DND-41 (cell line): ENCODE results near the gene DEAF1.

ENCODE experiments used
- ATAC-seq: fragments of 200-7000 bp; cut with Tn5 transposase; 3 replicates; pipeline ENCODE4 v1.9.1; 2021; ENCODE audit warnings: low read depth; ENCODE audit not compliant: insufficient read depth
- DNase-seq: peaks from one replicate; pipeline ENCODE4 v3.0.0-alpha.2; 2020
- H2AFZ ChIP-seq: 2 replicates; pipeline ENCODE4 v1.6.0; 2012; ENCODE audit warnings: low read depth, low read length
- H3K27ac ChIP-seq: 2 replicates; pipeline ENCODE4 v1.5.1; 2012; ENCODE audit warnings: low read length, inconsistent platforms
- H3K27me3 ChIP-seq: fragments of 200-600 bp; sonication (generic); 2 replicates; pipeline ENCODE4 v1.6.0; 2012; ENCODE audit warnings: low read length, mild to moderate bottlenecking, inconsistent platforms; ENCODE audit not compliant: insufficient read depth, poor library complexity
- H3K36me3 ChIP-seq: 2 replicates; pipeline ENCODE4 v1.5.1; 2012; ENCODE audit warnings: low read length, inconsistent platforms; ENCODE audit not compliant: insufficient read depth
- H3K4me1 ChIP-seq: 2 replicates; pipeline ENCODE4 v1.5.1; 2012; ENCODE audit warnings: mild to moderate bottlenecking, low read length; ENCODE audit not compliant: insufficient read depth
- H3K4me2 ChIP-seq: 2 replicates; pipeline ENCODE4 v1.6.0; 2012; ENCODE audit warnings: mild to moderate bottlenecking, moderate library complexity, low read length, inconsistent platforms; ENCODE audit not compliant: insufficient read depth
- H3K4me3 ChIP-seq, 2 experiments: fragments of 200-600 bp in 1 of 2; shearing (Covaris generic) in 1 of 2; 2 replicates each; pipeline ENCODE4 v1.5.1; 2012 to 2016; ENCODE audit warnings: inconsistent platforms in 2 of 2, low read length in 2 of 2, mild to moderate bottlenecking in 2 of 2, low read depth in 1 of 2, moderate library complexity in 1 of 2
- H3K79me2 ChIP-seq: 2 replicates; pipeline ENCODE4 v1.6.0; 2012; ENCODE audit warnings: low read length, inconsistent platforms; ENCODE audit not compliant: insufficient read depth
- H3K9ac ChIP-seq: 2 replicates; pipeline ENCODE4 v1.6.0; 2012; ENCODE audit warnings: low read depth, mild to moderate bottlenecking, inconsistent platforms, low read length, moderate library complexity
- H3K9me3 ChIP-seq: 2 replicates; pipeline ENCODE4 v1.5.1; 2012; ENCODE audit warnings: low read length, moderate library complexity, mild to moderate bottlenecking, inconsistent platforms; ENCODE audit not compliant: insufficient read depth, severe bottlenecking
- H4K20me1 ChIP-seq: 2 replicates; pipeline ENCODE4 v1.6.0; 2012; ENCODE audit warnings: low read length; ENCODE audit not compliant: insufficient read depth
- CTCF ChIP-seq: IDR thresholded peaks from 2 replicates; pipeline ENCODE4 v1.5.1; 2012; ENCODE audit warnings: borderline replicate concordance, low read length, moderate library complexity, mild to moderate bottlenecking; ENCODE audit not compliant: poor library complexity, severe bottlenecking; ENCODE audit errors: extremely low read depth
- EZH2 ChIP-seq: IDR thresholded peaks from 3 replicates; pipeline ENCODE4 v1.6.1; 2012; ENCODE audit warnings: borderline replicate concordance, low read depth, mild to moderate bottlenecking, moderate library complexity, low read length, inconsistent platforms; ENCODE audit not compliant: severe bottlenecking

Gene DEAF1

GRCh38 chr11:614623-615503, 80.2 kb downstream of the DEAF1 start:
- peaks cover 56% of the 10 kb centered on the region for H3K36me3 ChIP-seq
- TF ChIP-seq CTCF (no peak), EZH2 (no peak)
- peak overlapping the region; percentile 60 to 97 for H3K4me3 ChIP-seq
- H3K27ac ChIP-seq = peak overlapping the region; percentile 85
- H4K20me1 ChIP-seq = peaks cover 59% of the 10 kb centered on the region
- peaks cover 17% of the 10 kb centered on the region for H3K79me2 ChIP-seq
- peak overlapping the region; percentile 100 for H3K4me2 ChIP-seq
- peaks cover 35% of the 10 kb centered on the region for H3K4me1 ChIP-seq
- ATAC-seq (0 out of 3 replicates have a peak, but pooled peaks have one; percentile 1), DNase-seq (no peak)
- peak overlapping the region; percentile 75 for H3K9ac ChIP-seq
- H2AFZ ChIP-seq = peak overlapping the region; percentile 64
- H3K27me3 ChIP-seq = no peaks in the 10 kb centered on the region
- no peaks in the 10 kb centered on the region for H3K9me3 ChIP-seq

- Histone ChIP-seq H3K4me3 (no peak overlapping the region), H3K36me3 (peaks cover 64% of the 10 kb centered on the region), H3K27ac (no peak overlapping the region), H4K20me1 (peaks cover 59% of the 10 kb centered on the region), H2AFZ (no peak overlapping the region), H3K4me1 (peaks cover 35% of the 10 kb centered on the region), H3K79me2 (peaks cover 17% of the 10 kb centered on the region), H3K9me3 (no peaks in the 10 kb centered on the region), H3K27me3 (no peaks in the 10 kb centered on the region), H3K9ac (peak overlapping the region; percentile 75; the same call in 1 of the 2 replicates), H3K4me2 (peak overlapping the region; percentile 100)
- no peak for DNase-seq
- ATAC-seq = no peak
- TF ChIP-seq EZH2 = no peak
- no peak for TF ChIP-seq CTCF
Measured at GRCh38 chr11:614021-614622, 80.9 kb downstream of the DEAF1 start.

- Histone ChIP-seq H3K4me2 (no peak overlapping the region; the same call in 1 of the 2 replicates), H4K20me1 (peaks cover 63% of the 10 kb centered on the region), H3K4me1 (peaks cover 35% of the 10 kb centered on the region), H2AFZ (no peak overlapping the region), H3K9me3 (no peaks in the 10 kb centered on the region), H3K27me3 (no peaks in the 10 kb centered on the region), H3K9ac (no peak overlapping the region), H3K79me2 (peaks cover 17% of the 10 kb centered on the region), H3K36me3 (peaks cover 67% of the 10 kb centered on the region), H3K27ac (0 out of 2 replicates have a peak overlapping the region, but pooled peaks have one; percentile 32), H3K4me3 (no peak overlapping the region)
- TF ChIP-seq EZH2 = no peak
- no peak for TF ChIP-seq CTCF
- ATAC-seq = 0 out of 3 replicates have a peak, but pooled peaks have one; percentile 3
- DNase-seq = peak; percentile 70
Measured at GRCh38 chr11:613369-613968, 81.6 kb downstream of the DEAF1 start.
